AG20443 (cell line): ENCODE measurements around the gene DCDC1.
"Not testable (repeated sequence)": the region's sequence is repeated elsewhere in the genome, so short reads cannot be mapped to it uniquely, and the experiment has no call there.

Source experiments
- DNase-seq: peaks from one replicate; pipeline ENCODE4 v3.0.0; 2012; ENCODE audit warnings: low spot score, mixed read lengths

Gene DCDC1

DNA sequence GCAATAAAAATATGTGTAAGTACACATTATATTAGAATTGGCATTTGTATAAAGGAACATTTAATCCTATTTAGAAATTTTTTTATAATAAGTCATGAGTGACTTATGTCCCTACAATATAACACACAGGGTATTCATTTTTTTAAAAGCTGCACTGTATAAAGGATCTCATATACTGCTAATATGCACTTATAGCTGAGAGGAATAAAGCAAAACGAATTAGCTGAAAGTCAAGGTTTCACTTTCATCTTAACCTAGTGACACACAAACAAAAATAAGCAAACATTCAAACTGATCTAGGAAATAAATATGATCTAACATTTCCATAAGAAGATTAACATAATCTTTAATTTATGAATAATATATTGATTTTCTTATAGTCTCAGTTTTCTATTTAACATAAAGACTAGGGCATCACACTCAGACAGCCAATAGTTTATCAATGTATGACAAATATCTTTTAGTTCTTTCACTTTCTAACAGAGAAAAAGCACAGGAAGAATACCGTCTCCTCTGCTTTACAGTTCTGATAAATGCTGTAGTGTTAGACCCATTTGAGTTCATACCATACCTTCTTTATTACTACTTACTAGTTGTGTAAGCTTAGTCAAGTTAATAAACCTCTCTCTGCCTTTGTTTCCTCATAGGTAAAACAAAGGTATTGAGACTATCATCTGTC lies 42.9 kb downstream of the DCDC1 start:
- no peak for DNase-seq

GRCh38 chr11:31325160-31325559 lies 44.4 kb downstream of the DCDC1 start:
- peak; percentile 24 for DNase-seq

DNA sequence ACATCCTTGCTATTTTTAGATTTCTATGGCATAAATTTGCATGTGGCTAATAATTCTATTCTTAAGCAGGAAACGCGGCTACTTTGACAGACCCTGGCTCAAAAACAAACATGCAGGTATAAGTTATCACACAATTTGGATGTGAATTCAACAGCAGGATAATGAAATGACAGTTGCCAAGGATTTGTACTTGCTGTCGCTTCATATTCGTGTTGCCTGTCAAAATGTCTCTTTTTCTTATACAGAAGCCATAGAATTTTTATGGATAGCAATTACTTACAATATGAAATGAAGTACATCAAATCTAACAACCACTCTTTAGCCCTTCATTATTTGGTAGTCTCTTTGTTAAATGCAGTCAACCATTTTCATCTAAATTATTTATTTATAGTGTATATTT lies 46.4 kb downstream of the DCDC1 start:
- DNase-seq = no peak

DNA sequence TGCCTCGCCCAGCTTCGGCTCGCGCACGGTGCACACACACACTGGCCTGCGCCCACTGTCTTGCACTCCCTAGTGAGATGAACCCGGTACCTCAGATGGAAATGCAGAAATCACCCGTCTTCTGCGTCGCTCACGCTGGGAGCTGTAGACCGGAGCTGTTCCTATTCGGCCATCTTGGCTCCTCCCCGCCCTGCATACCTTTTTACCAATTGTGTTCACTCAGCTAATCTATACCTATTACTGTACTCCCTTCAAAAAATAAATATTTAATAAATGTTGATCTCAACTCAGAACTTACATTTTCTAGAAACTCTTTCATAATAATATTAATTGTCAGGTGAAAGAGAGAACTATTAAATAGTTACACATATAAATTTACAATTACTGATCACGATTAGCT lies 48.0 kb downstream of the DCDC1 start:
- DNase-seq = not testable (repeated sequence)

DNA sequence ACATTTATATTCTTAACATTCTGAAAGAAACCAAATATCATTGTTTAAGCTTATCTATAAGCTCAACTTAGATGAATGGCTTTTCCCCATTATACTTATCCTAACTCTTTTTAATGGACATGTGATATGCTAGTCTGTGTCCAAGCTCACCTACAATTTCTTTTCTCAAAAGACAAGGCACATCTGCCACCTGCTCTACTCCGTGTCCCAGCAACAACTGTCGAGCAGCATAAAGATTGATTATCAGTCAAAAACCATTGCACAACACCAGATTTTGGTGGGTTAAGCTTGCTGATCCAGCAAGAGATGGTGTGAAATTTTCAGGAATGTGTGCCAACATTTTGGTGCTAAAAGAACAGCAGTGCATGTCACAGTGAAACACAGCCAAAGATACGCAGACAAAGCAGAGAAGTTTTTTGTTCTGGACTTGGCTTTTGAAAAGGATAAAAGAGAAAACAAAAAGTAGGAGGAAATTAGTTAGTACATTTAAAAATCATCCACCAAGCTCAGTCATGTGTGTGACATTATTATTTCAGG lies 65.8 kb downstream of the DCDC1 start:
- no peak for DNase-seq

DNA sequence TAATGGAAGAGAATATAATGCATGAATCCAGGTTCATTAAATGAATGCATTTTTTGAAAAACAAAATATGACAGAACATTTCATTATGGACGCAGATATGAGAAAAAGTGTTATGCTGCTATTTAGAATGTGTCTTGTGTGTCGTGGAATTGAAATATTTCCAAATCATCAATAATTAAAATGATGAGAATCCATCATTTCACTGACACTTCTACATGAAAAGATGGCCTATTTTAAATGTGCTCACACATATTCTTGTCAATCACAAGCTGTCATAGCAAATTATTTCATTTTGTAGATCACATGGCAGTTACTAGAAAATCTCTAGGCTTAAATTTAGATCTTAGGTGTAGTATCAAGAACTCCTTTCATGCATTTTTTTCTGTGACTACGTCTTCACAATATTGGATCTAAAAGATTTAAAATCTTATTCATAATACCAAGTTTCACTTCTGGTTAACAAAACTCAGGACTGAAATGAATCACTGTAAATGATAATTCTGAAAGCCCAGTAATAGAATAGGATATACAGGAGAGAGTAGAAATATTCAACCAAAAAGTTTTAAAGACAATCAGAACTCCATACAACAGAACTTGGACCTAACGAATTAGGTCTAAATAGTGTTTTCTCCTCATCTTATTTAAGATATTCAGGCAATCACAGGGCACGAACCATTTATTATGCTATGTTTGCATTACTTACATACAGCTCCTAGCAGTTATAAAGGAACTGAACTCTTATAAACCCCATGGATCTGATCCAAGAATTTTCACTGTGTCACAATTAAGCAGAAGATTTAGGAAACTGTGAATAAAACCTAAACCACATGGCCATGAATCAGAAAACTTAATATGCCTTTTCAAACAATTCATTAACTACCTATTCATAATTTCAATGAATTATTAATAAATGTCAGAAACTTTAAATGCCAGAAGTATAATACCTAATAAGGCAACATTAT lies 67.7 kb downstream of the DCDC1 start:
- no peak for DNase-seq

GRCh38 chr11:31295308-31295707 lies 74.2 kb downstream of the DCDC1 start:
- DNase-seq = no peak

DNA sequence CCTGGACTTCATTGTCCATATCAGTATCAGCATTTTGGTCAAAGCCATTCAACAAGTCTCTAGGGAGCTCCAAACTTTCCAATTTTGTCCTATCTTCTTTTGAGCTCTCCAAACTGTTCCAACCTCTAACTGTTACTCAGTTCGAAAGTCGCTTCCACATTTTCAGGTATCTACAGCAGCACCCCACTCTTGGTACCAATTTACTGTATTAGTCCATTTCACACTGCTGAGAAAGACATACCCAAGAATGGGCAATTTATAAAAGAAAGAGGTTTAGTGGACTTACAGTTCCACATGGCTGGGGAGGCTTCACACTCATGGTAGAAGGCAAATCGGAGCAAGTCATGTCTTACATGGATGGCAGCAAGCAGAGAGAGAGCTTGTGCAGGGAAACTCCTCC lies 96.0 kb downstream of the DCDC1 start:
- not testable (repeated sequence) for DNase-seq

DNA sequence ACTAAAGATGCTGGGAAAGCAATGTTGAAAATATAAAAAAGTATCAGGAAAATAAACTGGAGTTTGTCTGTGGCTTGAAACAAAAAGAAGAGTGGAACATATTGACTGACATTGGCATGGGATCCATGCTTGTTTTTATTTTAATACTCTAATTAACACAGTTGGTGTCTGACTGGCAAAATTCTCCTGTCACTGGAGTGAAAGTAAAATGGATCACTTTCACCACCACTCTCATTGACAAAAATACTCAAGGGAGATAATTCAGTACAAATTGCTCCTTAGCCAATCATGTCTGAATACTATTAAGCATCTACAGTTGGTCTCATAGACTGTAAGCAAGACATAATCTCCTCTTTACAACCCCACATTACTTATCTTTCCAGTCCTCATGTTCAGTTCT lies 101.8 kb downstream of the DCDC1 start:
- DNase-seq = no peak

DNA sequence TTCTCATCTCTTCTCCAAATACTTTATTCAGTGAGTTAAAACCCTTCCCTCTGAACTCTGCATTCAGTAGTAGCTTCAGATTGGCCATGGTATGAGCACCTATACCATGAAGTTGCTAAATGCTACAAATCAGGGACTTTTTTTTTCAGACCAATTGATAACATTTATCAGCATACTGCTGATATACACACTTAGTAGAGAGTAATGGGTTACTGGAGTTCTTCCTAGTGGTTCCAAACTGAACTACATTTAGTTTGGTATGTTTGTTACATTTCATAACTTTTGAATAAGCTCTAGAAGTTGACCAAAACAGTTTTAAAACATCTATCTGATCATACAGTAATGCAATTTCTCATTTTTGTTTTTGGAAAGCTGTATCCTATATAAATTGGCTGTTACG lies 104.7 kb downstream of the DCDC1 start:
- DNase-seq = no peak

DNA sequence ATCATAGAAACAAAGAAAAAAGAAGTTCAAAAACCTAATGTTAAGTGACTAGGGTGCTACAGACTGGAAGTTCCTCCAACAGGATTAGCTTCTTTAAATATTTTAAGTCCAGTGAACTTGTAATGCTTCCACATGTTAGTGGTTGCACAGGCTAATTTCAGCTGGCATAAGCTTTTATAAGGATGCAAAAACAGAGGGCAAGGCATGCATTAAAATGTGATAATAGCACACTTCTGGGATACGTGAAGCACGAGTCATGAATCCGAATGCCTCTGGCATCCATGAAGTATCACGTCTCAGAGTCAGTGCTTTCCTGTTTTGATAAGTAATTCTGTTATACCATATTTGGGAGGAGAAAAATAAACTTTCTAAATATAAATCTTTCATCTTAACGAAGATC lies 106.8 kb downstream of the DCDC1 start:
- peak; percentile 12 for DNase-seq

DNA sequence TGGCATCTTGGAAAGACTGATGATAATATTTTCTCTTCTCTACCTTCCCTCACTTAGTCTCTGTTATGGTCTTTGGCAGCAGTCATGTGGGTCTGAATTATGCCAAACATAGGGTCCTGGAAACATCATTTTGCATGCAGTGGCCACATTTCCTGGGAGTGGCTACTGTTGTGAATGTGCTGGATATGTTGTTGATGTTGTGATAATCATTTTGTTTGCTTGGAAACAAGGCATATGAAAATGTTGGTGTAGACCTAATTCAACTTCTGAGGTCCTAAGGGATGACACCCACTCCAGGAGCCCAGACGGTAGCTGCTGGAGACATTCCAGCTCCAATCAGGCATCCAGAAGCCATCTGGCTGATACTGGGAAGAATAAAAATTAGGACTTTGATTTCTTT lies 109.7 kb downstream of the DCDC1 start:
- DNase-seq = no peak

GRCh38 chr11:31254415-31254814 lies 115.1 kb downstream of the DCDC1 start:
- peak; percentile 19 for DNase-seq

- DNase-seq = no peak
Measured at GRCh38 chr11:31248768-31249167, 120.8 kb downstream of the DCDC1 start.

DNA sequence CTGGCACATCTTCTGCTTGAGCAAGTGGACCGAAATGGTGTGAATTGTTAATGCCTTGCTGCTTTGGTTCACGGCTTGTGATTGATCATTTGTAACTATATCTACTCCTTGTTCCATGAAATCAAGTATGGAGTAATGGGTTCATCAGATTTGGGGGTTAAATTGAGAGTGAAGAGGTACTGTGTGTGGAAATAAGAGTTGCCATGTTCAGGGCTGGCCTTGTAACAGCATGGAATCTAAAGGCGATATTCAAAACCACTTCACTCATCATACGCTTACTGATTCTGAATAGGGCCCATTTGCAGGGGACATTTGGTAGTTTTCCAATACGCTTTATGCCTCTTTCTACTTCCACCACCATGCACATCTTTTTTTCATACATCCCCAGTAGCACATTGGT lies 122.2 kb downstream of the DCDC1 start:
- no peak for DNase-seq

GRCh38 chr11:31246451-31247165 lies 122.9 kb downstream of the DCDC1 start:
- no peak for DNase-seq

DNA sequence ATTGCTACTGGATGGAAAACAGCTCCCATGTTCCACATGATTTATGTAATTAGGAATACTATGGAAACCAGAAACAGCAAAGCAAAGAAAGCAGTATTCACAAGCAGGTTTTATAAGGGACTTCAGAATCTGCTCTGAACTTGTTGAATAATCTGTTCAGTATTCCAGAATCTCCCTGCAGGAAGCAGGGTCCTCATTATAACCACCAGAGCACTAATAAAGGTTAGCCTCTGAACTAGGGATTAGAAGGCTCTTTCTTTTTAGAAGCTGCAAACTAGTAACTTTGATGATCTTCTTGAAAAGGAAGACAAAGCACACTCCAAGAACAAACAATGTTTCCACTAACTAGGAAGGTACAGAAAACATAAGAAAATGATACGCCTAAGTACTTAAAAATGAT lies 125.8 kb downstream of the DCDC1 start:
- no peak for DNase-seq

- DNase-seq = peak; percentile 11
Measured at GRCh38 chr11:31240340-31240904, 129.1 kb downstream of the DCDC1 start.

DNA sequence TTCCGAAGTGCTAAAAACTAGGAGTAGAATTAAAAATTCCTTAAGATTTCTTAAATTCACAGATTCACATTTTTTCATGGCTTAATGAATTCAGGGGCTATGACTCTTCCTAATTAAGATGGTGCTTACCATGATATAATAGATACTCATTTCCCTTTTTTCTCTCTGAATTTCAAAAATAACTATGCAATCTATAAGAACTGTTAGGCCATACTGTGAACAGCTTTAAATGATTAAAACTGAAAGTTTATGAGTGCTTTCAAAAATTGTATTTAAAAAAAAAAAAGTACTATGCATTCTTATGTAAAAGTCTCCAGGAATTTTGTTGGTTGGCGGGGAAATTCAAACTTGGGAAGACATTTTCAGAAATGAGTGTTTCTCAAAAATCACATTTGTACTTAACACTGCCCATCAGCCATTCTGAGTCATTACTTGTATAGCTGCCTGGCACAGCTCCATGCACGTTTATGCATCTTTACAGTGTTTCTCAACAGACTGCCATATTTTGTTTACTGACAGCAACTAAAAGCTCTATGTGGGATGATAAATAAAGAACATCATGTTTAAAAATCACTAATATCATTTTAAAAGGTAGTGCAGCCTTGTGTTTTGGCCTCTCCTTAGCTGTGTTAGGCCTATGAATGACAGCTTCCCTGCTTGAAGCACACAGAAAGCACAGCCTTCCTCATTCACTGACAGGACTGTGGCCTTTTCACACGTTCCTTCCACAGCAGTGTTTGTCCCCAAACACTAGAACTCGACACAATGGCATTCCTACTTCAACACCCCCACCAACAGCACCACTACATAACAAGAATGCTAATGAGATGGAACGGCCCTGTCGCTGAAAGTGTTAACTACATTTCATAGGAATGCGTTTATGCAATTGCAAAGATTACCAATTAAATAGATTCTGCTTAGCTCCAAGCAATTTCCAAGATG lies 131.4 kb downstream of the DCDC1 start:
- DNase-seq = no peak

GRCh38 chr11:31236143-31236542 lies 133.4 kb downstream of the DCDC1 start:
- no peak for DNase-seq

- no peak for DNase-seq
Measured at GRCh38 chr11:31233425-31233824, 136.1 kb downstream of the DCDC1 start.
